Prostate gland (tissue), 2 donors: ENCODE data around the gene GLIS1. TPM values are rescaled to one million over a fixed set of nuclear protein-coding genes. Genes with fewer than 3 reads are reported as not detected.

Source experiments
- DNase-seq: peaks from one replicate; pipeline ENCODE4 v3.0.0-alpha.2; 2019; ENCODE audit warnings: low spot score
- H3K27ac ChIP-seq, 2 donors: fragments of 200-600 bp; sonication (generic); 2 replicates each; pipeline ENCODE4 v1.5.1; 2017 to 2019
- H3K27me3 ChIP-seq: fragments of 200-600 bp; sonication (generic); replicated peaks from 2 replicates; pipeline ENCODE4 v1.5.1; 2019; ENCODE audit not compliant: insufficient read depth
- H3K36me3 ChIP-seq, 2 donors: fragments of 200-600 bp; sonication (generic); 1 replicate in 1 of 2; 2 replicates in 1 of 2; pipeline versions ENCODE4 v1.5.1 to v1.8.1; 2017 to 2019
- H3K4me1 ChIP-seq: fragments of 200-600 bp; sonication (generic); replicated peaks from 2 replicates; pipeline ENCODE4 v1.5.1; 2019
- H3K4me3 ChIP-seq, 2 donors: fragments of 200-600 bp; sonication (generic); 2 replicates each; pipeline ENCODE4 v1.5.1; 2017 to 2019
- H3K9me3 ChIP-seq: fragments of 200-600 bp; sonication (generic); 2 replicates; pipeline ENCODE4 v1.5.1; 2017
- POLR2A ChIP-seq: fragments of 450-650 bp; IDR thresholded peaks from one replicate; pipeline ENCODE4 v1.6.1; 2016; ENCODE audit warnings: antibody characterized with exemption, mild to moderate bottlenecking
- POLR2AphosphoS5 ChIP-seq: sonication (generic); formaldehyde crosslinking; IDR thresholded peaks from one replicate; pipeline ENCODE4 v1.6.1; 2017; ENCODE audit warnings: antibody characterized with exemption
- WGBS: methylation state at CpG from one replicate; pipeline ENCODE4 v1.1.5; 2018; 5-methylcytosine and 5-hydroxymethylcytosine counted together
- intact Hi-C: fragments of 100-400 bp; cut with DNase I; formaldehyde crosslinking; loops from one replicate; pipeline ENCODE4 v1.14.2; 2022
- total RNA-seq, 2 donors: library from RNA; depleted of rRNA; stranded (reverse); fragments of >200 nt; gene quantifications; one replicate each; pipeline ENCODE4 v1.1.0, GENCODE V29; 2016
- TF ChIP-seq, protein P1 (sequence below), 4 experiments: fragments of 200-600 bp in 2 of 4; fragments of 450-650 bp in 2 of 4; sonication (generic) in 2 of 4; IDR thresholded peaks; 1 replicate in 3 of 4; 2 replicates in 1 of 4; pipeline ENCODE4 v1.5.1; 2016 to 2019; ENCODE audit warnings: antibody characterized with exemption in 4 of 4, mild to moderate bottlenecking in 2 of 4, moderate library complexity in 2 of 4

Gene GLIS1
- total RNA-seq, 2 donors from 2014 or later, result 1.1 to 8.1 TPM

DNA sequence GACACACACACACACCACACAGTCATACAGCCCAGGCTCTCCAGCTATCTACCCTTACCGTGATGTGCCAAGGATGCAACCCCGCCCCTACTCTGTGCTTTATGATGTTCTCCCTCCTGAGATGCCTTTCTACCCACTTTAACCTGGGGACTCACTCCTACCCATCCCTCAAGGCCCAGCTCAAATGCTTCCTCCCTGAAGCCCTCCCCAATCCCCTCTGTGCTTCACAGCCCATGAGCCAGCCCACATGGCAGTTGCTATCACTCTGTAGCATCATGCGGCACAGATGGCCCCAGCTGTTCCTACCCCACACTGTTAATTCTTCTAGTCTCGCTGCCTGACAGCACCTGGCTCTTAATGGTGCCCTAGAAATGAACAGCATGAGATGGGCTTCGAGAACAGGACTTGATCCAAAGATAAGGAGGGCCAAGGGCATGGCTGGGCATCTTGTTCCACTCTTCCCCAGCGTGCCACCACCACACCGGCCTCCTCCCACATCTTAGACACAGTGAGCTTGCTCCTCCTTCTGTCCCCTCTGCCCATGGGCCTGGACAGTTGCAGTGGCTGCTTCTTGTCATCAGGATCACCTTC is 109.8 kb downstream of the GLIS1 start:
- intact Hi-C loops, result loop anchor here (5.0 kb wide), 1 partner anchor 123 kb away; no protein-coding TSS in a partner anchor
- Histone ChIP-seq H3K27me3 (no peaks in the 10 kb centered on the region), H3K9me3 (no peaks in the 10 kb centered on the region), H3K4me1 (no peaks in the 10 kb centered on the region), H3K4me3 (no peak overlapping the region), H3K27ac (no peak overlapping the region), H3K36me3 (no peaks in the 10 kb centered on the region)
- DNase-seq, result no peak
- TF ChIP-seq, protein P1, sequence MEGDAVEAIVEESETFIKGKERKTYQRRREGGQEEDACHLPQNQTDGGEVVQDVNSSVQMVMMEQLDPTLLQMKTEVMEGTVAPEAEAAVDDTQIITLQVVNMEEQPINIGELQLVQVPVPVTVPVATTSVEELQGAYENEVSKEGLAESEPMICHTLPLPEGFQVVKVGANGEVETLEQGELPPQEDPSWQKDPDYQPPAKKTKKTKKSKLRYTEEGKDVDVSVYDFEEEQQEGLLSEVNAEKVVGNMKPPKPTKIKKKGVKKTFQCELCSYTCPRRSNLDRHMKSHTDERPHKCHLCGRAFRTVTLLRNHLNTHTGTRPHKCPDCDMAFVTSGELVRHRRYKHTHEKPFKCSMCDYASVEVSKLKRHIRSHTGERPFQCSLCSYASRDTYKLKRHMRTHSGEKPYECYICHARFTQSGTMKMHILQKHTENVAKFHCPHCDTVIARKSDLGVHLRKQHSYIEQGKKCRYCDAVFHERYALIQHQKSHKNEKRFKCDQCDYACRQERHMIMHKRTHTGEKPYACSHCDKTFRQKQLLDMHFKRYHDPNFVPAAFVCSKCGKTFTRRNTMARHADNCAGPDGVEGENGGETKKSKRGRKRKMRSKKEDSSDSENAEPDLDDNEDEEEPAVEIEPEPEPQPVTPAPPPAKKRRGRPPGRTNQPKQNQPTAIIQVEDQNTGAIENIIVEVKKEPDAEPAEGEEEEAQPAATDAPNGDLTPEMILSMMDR (IDR thresholded peaks at IDR 0.05), result no peak
- TF ChIP-seq POLR2A, result no peak
- TF ChIP-seq POLR2AphosphoS5, result no peak
- 94% methylated on average over 7 of the region's 7 CpGs for WGBS

DNA sequence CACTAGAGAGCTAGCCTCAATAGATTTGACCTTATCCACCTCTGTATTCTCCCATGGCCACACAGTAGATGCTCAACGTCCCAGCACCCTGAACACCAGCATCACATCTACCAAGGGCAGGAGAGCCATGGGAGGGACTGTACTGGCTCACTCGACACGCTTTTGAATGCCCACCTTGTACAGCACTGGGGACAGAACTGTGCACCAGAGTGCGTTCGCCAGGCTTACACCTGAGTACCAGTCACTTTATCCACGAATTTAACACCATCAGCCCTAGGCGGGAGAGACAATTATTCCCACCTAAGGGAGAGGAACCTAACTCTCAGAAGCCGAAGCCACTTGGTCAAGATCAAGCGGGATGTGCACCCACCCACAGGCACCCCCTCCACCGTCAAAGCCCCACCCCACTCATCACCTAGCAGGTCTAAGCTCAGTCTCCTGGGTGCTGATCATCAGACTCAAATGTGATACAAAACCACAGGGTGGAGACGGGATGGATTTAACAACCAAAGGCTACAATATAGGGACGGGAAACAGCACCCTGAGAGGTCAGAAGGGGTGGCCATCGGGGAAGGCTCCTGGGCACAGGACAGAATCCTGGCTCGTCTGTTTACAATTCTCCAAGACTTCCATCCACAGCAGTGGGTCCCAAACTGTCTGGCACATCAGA is 110.5 kb downstream of the GLIS1 start:
- 94% methylated on average over 14 of the region's 14 CpGs for WGBS
- Histone ChIP-seq H3K36me3 (no peaks in the 10 kb centered on the region), H3K9me3 (no peaks in the 10 kb centered on the region), H3K27me3 (no peaks in the 10 kb centered on the region), H3K27ac (no peak overlapping the region), H3K4me1 (no peaks in the 10 kb centered on the region), H3K4me3 (no peak overlapping the region)
- TF ChIP-seq, protein P1 (IDR thresholded peaks at IDR 0.05), result no peak
- TF ChIP-seq POLR2A (no peak), POLR2AphosphoS5 (no peak)
- no peak for DNase-seq
- intact Hi-C loops, result loop anchor here (5.0 kb wide), 1 partner anchor 124 kb away; no protein-coding TSS in a partner anchor

- intact Hi-C loops, result loop anchor here (5.0 kb wide), 1 partner anchor 125 kb away; no protein-coding TSS in a partner anchor
- 100% methylated on average over 1 of the region's 1 CpG for WGBS
- no peaks in the 10 kb centered on the region for H3K36me3 ChIP-seq
- no peaks in the 10 kb centered on the region for H3K9me3 ChIP-seq
- no peaks in the 10 kb centered on the region for H3K27me3 ChIP-seq
- H3K27ac ChIP-seq, result no peak overlapping the region
- DNase-seq, result no peak
- TF ChIP-seq, protein P1 (IDR thresholded peaks at IDR 0.05), result no peak
- TF ChIP-seq POLR2AphosphoS5 (no peak), POLR2A (no peak)
- H3K4me1 ChIP-seq, result no peaks in the 10 kb centered on the region
- no peak overlapping the region for H3K4me3 ChIP-seq
Measured at GRCh38 chr1:53627666-53628065, 111.3 kb downstream of the GLIS1 start.

GRCh38 chr1:53627031-53627430 is 111.9 kb downstream of the GLIS1 start:
- H3K4me3 ChIP-seq, result no peak overlapping the region
- TF ChIP-seq, protein P1 (IDR thresholded peaks at IDR 0.05), result no peak
- TF ChIP-seq POLR2AphosphoS5 (no peak), POLR2A (no peak)
- no peaks in the 10 kb centered on the region for H3K4me1 ChIP-seq
- no peak for DNase-seq
- no peak overlapping the region for H3K27ac ChIP-seq
- intact Hi-C loops, result loop anchor here (5.0 kb wide), 1 partner anchor 125 kb away; no protein-coding TSS in a partner anchor
- 87% methylated on average over 13 of the region's 13 CpGs for WGBS
- no peaks in the 10 kb centered on the region for H3K36me3 ChIP-seq
- H3K9me3 ChIP-seq, result no peaks in the 10 kb centered on the region
- H3K27me3 ChIP-seq, result no peaks in the 10 kb centered on the region

- intact Hi-C loops, result loop anchor here (5.0 kb wide), 1 partner anchor 126 kb away; no protein-coding TSS in a partner anchor
- Histone ChIP-seq H3K4me3 (no peak overlapping the region), H3K27ac (no peak overlapping the region), H3K36me3 (no peaks in the 10 kb centered on the region), H3K9me3 (no peaks in the 10 kb centered on the region), H3K4me1 (no peaks in the 10 kb centered on the region), H3K27me3 (no peaks in the 10 kb centered on the region)
- no peak for DNase-seq
- no peak for TF ChIP-seq POLR2AphosphoS5
- TF ChIP-seq, protein P1 (IDR thresholded peaks at IDR 0.05), result no peak
- TF ChIP-seq POLR2A, result no peak
- WGBS, result 81% methylated on average over 6 of the region's 6 CpGs
Measured at GRCh38 chr1:53626616-53627015, 112.3 kb downstream of the GLIS1 start.
